ENCODE results near the gene SPINK1.
"Not testable (repeated sequence)": the region's sequence is repeated elsewhere in the genome, so short reads cannot be mapped to it uniquely, and the experiment has no call there.

SPINK1 gene

GRCh38 chr5:147830035-147830434 lies 1.4 kb downstream of the SPINK1 start:
- no peak for TF ChIP-seq CSDC2 (CRISPR knock-in tag; IDR thresholded peaks at IDR 0.05)
- no peak for TF ChIP-seq CSRNP3 (CRISPR knock-in tag; IDR thresholded peaks at IDR 0.05)
- TF ChIP-seq ARNTL (CRISPR knock-in tag; IDR thresholded peaks at IDR 0.05; ENCODE audit: borderline replicate concordance, low read depth): no peak
- no peak for TF ChIP-seq ZNF70 (CRISPR knock-in tag; IDR thresholded peaks at IDR 0.05)
- TF ChIP-seq ISL1 (CRISPR knock-in tag; IDR thresholded peaks at IDR 0.05): no peak
- no peak for TF ChIP-seq POU6F1 (CRISPR knock-in tag; IDR thresholded peaks at IDR 0.05; ENCODE audit: borderline replicate concordance, low read depth)
- ATAC-seq: no peak

DNA sequence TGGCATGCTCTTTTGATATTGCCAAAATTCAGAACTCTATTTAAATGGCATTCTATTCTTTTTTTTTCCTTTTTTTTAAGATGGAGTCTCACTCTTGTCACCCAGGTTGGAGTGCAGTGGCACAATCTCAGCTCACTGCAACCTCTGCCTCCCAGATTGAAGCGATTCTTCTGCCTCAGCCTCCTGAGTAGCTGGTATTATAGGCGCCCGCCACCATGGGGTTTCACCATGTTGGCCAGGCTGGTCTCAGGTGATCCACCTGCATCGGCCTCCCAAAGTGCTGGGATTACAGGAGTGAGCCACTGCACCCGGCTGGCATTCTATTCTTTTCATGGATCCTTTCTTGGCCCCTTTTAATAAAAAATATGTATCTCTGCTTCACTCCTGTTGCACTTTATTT lies 4.5 kb downstream of the SPINK1 start:
- ATAC-seq: not testable (repeated sequence)

- no peak for ATAC-seq
- TF ChIP-seq CSDC2 (CRISPR knock-in tag; IDR thresholded peaks at IDR 0.05) (no peak), ZNF70 (CRISPR knock-in tag; IDR thresholded peaks at IDR 0.05) (no peak), ARNTL (CRISPR knock-in tag; IDR thresholded peaks at IDR 0.05; ENCODE audit: borderline replicate concordance, low read depth) (no peak), ZFP3 (CRISPR knock-in tag; IDR thresholded peaks at IDR 0.05) (no peak), RARB (CRISPR knock-in tag; IDR thresholded peaks at IDR 0.05) (no peak), GLIS3 (CRISPR knock-in tag; IDR thresholded peaks at IDR 0.05) (no peak), ISL1 (CRISPR knock-in tag; IDR thresholded peaks at IDR 0.05) (no peak), ZC3H10 (CRISPR knock-in tag; IDR thresholded peaks at IDR 0.05) (no peak), TOX (CRISPR knock-in tag; IDR thresholded peaks at IDR 0.05; ENCODE audit: borderline replicate concordance) (no peak), ZNF8 (CRISPR knock-in tag; IDR thresholded peaks at IDR 0.05) (no peak), OSR1 (CRISPR knock-in tag; IDR thresholded peaks at IDR 0.05) (no peak), ZNF565 (CRISPR knock-in tag; conservative IDR thresholded peaks at IDR 0.05; ENCODE audit: low read depth) (no peak), TCF4 (CRISPR knock-in tag; IDR thresholded peaks at IDR 0.05; ENCODE audit: borderline replicate concordance) (no peak), BACH2 (CRISPR knock-in tag; IDR thresholded peaks at IDR 0.05; ENCODE audit: borderline replicate concordance) (no peak), PPARA (CRISPR knock-in tag; IDR thresholded peaks at IDR 0.05; ENCODE audit: borderline replicate concordance) (no peak), CSRNP3 (CRISPR knock-in tag; IDR thresholded peaks at IDR 0.05) (no peak), SNAI2 (CRISPR knock-in tag; IDR thresholded peaks at IDR 0.05) (no peak)
- TF ChIP-seq, protein P1, sequence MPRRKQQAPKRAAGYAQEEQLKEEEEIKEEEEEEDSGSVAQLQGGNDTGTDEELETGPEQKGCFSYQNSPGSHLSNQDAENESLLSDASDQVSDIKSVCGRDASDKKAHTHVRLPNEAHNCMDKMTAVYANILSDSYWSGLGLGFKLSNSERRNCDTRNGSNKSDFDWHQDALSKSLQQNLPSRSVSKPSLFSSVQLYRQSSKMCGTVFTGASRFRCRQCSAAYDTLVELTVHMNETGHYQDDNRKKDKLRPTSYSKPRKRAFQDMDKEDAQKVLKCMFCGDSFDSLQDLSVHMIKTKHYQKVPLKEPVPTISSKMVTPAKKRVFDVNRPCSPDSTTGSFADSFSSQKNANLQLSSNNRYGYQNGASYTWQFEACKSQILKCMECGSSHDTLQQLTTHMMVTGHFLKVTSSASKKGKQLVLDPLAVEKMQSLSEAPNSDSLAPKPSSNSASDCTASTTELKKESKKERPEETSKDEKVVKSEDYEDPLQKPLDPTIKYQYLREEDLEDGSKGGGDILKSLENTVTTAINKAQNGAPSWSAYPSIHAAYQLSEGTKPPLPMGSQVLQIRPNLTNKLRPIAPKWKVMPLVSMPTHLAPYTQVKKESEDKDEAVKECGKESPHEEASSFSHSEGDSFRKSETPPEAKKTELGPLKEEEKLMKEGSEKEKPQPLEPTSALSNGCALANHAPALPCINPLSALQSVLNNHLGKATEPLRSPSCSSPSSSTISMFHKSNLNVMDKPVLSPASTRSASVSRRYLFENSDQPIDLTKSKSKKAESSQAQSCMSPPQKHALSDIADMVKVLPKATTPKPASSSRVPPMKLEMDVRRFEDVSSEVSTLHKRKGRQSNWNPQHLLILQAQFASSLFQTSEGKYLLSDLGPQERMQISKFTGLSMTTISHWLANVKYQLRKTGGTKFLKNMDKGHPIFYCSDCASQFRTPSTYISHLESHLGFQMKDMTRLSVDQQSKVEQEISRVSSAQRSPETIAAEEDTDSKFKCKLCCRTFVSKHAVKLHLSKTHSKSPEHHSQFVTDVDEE (CRISPR knock-in tag; IDR thresholded peaks at IDR 0.05): no peak
- TF ChIP-seq, protein P2, sequence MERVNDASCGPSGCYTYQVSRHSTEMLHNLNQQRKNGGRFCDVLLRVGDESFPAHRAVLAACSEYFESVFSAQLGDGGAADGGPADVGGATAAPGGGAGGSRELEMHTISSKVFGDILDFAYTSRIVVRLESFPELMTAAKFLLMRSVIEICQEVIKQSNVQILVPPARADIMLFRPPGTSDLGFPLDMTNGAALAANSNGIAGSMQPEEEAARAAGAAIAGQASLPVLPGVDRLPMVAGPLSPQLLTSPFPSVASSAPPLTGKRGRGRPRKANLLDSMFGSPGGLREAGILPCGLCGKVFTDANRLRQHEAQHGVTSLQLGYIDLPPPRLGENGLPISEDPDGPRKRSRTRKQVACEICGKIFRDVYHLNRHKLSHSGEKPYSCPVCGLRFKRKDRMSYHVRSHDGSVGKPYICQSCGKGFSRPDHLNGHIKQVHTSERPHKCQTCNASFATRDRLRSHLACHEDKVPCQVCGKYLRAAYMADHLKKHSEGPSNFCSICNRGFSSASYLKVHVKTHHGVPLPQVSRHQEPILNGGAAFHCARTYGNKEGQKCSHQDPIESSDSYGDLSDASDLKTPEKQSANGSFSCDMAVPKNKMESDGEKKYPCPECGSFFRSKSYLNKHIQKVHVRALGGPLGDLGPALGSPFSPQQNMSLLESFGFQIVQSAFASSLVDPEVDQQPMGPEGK (CRISPR knock-in tag; IDR thresholded peaks at IDR 0.05; ENCODE audit: borderline replicate concordance): no peak
Measured at GRCh38 chr5:147826361-147826760, 5.1 kb downstream of the SPINK1 start.

Data from SK-N-SH treated with all-trans-retinoic acid at 6 μM for 48 hours (cell line).